HG02938 (cell line): ENCODE results near the gene PTPN18.
"Not testable (repeated sequence)": the region's sequence is repeated elsewhere in the genome, so short reads cannot be mapped to it uniquely, and the experiment has no call there.

Source experiments
- ATAC-seq: cut with Tn5 transposase; IDR thresholded peaks from one replicate; pipeline ENCODE4 v1.9.1; 2021; ENCODE audit warnings: mild to moderate bottlenecking, moderate library complexity; ENCODE audit not compliant: unreplicated experiment

The PTPN18 gene

GRCh38 chr2:130380096-130380934, 24.5 kb downstream of the PTPN18 start:
- ATAC-seq = no peak

GRCh38 chr2:130381145-130381544, 25.3 kb downstream of the PTPN18 start:
- ATAC-seq = no peak

GRCh38 chr2:130381619-130382018, 25.8 kb downstream of the PTPN18 start:
- no peak for ATAC-seq

GRCh38 chr2:130382313-130382917, 26.6 kb downstream of the PTPN18 start:
- no peak for ATAC-seq

GRCh38 chr2:130385709-130386108, 29.9 kb downstream of the PTPN18 start:
- no peak for ATAC-seq

- no peak for ATAC-seq
Observed at GRCh38 chr2:130387071-130387400, 31.2 kb downstream of the PTPN18 start.

- no peak for ATAC-seq
Observed at GRCh38 chr2:130387804-130388203, 31.9 kb downstream of the PTPN18 start.

- ATAC-seq = no peak
Observed at GRCh38 chr2:130388221-130388907, 32.5 kb downstream of the PTPN18 start.

GRCh38 chr2:130389358-130389757, 33.5 kb downstream of the PTPN18 start:
- no peak for ATAC-seq

GRCh38 chr2:130389783-130390182, 33.9 kb downstream of the PTPN18 start:
- no peak for ATAC-seq

- no peak for ATAC-seq
Observed at GRCh38 chr2:130390460-130391057, 34.7 kb downstream of the PTPN18 start.

GRCh38 chr2:130391058-130391871, 35.4 kb downstream of the PTPN18 start:
- peak; percentile 86 for ATAC-seq

GRCh38 chr2:130391872-130392670, 36.2 kb downstream of the PTPN18 start:
- ATAC-seq = no peak

GRCh38 chr2:130393318-130393910, 37.6 kb downstream of the PTPN18 start:
- ATAC-seq = no peak

- not testable (repeated sequence) for ATAC-seq
Observed at GRCh38 chr2:130406280-130406679, 50.4 kb downstream of the PTPN18 start.

- ATAC-seq = not testable (repeated sequence)
Observed at GRCh38 chr2:130416693-130417092, 60.8 kb downstream of the PTPN18 start.

- ATAC-seq = not testable (repeated sequence)
Observed at GRCh38 chr2:130418845-130419244, 63.0 kb downstream of the PTPN18 start.
